Measurements from ENCODE around the gene MSI2. TPM values are rescaled to one million over a fixed set of nuclear protein-coding genes. Genes with fewer than 3 reads are reported as not detected.
"Not testable (repeated sequence)": the region's sequence is repeated elsewhere in the genome, so short reads cannot be mapped to it uniquely, and the experiment has no call there.

MSI2 gene
- polyA plus RNA-seq (2012; ENCODE audit: missing spikeins) = 36.0 TPM

DNA sequence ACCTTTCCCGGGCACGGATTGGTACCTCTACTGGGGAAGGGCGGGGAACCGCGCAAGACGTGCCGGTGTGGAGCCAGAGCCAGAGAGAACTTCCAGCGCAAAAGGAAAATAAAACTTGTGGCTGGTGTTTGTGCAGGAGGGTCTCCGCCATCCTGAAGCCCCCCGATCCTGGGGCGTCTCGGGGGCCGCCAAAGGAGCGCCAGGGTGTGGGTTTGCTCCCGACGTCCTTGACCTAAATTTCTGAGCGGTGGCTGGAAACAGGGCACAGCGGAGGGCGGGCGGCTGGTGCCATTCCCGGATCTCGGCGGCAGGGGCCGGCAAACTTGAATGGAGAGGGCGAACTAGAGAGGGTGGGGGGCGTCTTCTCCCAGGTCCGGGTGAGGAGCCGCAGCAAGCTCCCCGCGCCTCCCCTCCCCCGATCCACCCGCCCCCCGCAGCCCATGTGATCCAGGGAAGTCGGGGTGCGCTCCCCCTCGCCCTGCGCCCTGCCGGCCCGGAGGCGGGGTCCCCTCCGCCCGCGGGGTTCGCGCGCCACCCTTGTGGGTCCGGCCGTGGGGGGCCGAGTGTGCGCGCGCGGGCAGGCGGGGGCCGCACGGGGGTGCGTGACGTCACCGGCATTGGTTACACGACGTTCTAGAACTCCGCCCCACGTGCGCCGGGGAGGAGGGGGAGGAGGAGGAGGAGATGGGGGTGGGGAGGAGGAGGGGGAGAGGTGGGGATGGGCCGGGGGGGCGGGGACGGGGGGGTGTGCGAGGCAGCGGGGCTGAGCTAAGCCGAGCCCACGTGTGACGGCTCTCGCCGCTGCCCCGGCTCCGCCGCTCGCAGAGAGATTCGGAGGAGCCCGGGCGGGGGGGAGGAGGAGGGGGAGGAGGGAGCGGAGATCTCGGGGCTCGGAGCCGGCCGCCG is at the start of gene MSI2:
TSS of gene MSI2 (plus strand) at position 748 of the 906 bp plus-strand sequence. CDS start 220 bp downstream, outside the sequence.
- peak; percentile 61 for DNase-seq (ENCODE audit: insufficient read length)
- TF ChIP-seq TAF1 (IDR thresholded peaks at IDR 0.05; ENCODE audit: borderline replicate concordance, low read depth, low read length) (no peak), POLR2A (IDR thresholded peaks at IDR 0.05; ENCODE audit: low read depth, low read length) (no peak), POLR2AphosphoS5 (IDR thresholded peaks at IDR 0.05; ENCODE audit: low read depth, low read length) (no peak)
- peak; percentile 82 for FAIRE-seq

DNA sequence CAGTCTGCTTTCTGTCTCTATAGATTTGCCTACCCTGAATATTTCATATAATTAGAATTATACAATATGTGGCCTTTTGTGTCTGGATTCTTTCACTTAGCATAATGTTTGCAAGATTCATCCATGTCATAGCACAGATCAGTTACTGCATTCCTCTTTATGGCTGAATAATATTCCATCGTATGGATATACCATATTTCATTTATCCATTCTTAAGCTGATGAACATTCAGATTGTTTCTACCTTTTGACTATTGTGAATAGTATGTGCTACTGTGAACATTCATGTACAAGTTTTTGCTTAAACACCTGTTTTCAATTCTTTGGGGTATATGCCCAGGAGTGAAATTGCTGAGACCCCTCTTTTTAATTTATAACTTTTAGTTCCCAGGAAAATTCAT is 49.4 kb upstream of the MSI2 start:
- DNase-seq (ENCODE audit: insufficient read length) = no peak
- no peak for FAIRE-seq
- TF ChIP-seq POLR2A (IDR thresholded peaks at IDR 0.05; ENCODE audit: low read depth, low read length) (no peak), POLR2AphosphoS5 (IDR thresholded peaks at IDR 0.05; ENCODE audit: low read depth, low read length) (no peak), TAF1 (IDR thresholded peaks at IDR 0.05; ENCODE audit: borderline replicate concordance, low read depth, low read length) (no peak)

DNA sequence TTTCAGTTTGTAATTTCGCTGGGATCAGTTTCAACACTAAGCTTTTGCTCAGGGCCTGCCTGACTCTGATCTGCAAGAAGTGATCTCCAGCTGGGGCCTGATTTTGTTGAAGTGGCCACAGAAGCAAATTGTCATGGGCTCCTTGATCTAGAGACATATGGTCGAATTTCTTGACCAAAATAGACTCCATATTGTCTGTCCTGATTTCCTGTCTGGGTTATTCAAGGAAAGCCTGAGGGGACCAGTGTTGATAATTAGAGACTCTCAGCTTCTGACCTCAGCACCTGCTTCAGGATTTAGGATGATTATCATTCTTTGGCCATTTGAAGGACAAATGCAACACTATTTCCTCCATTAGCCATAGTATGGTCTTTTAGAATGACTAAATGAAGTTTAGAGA is 48.9 kb upstream of the MSI2 start:
- no peak for FAIRE-seq
- DNase-seq (ENCODE audit: insufficient read length) = no peak

DNA sequence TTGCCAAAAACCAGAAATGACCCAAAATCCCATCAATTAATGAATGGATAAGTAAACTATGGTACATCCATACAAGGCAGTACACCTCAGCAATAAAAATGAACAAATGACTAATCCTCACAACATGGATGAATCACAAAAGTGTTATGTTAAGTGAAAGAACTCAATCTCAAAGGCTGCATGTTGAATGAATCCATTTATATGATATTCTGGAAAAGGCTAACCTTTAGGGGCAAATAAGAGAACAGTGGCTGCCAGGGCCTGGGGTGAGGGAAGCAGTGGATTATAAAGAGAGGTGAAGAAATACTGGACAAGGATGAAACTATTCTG is 46.1 kb upstream of the MSI2 start:
- TF ChIP-seq POLR2AphosphoS5 (IDR thresholded peaks at IDR 0.05; ENCODE audit: low read depth, low read length) (no peak), TAF1 (IDR thresholded peaks at IDR 0.05; ENCODE audit: borderline replicate concordance, low read depth, low read length) (no peak), POLR2A (IDR thresholded peaks at IDR 0.05; ENCODE audit: low read depth, low read length) (no peak)
- FAIRE-seq = no peak
- no peak for DNase-seq (ENCODE audit: insufficient read length)

More for the DNA sequence above, 48.9 kb upstream of the MSI2 start:
- TF ChIP-seq TAF1 (IDR thresholded peaks at IDR 0.05; ENCODE audit: borderline replicate concordance, low read depth, low read length) (no peak), POLR2A (IDR thresholded peaks at IDR 0.05; ENCODE audit: low read depth, low read length) (no peak), POLR2AphosphoS5 (IDR thresholded peaks at IDR 0.05; ENCODE audit: low read depth, low read length) (no peak)

DNA sequence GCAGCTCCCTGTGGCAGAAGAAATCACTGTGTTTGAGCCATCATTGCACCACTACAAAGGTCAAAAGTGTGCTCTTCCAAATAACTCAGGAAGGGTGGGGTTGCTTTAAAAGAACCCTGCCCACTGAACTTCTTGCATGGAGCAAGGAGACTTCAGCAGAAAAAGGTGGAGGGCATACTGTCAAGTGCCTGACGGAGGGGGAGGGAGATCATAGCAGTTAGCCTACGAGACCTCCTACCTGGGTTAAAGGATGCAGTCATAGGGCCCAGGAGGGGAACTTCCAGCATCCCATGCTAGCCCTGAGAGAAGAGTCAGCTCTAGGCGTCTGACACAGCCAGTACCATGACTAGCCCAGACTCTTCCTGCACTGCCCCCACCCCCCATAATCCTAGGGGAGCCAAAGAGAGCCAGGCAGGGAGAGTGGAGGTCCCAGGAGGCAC is 45.3 kb upstream of the MSI2 start:
- FAIRE-seq = no peak
- DNase-seq (ENCODE audit: insufficient read length) = no peak
- no peak for TF ChIP-seq TAF1 (IDR thresholded peaks at IDR 0.05; ENCODE audit: borderline replicate concordance, low read depth, low read length)
- no peak for TF ChIP-seq POLR2AphosphoS5 (IDR thresholded peaks at IDR 0.05; ENCODE audit: low read depth, low read length)
- no peak for TF ChIP-seq POLR2A (IDR thresholded peaks at IDR 0.05; ENCODE audit: low read depth, low read length)

DNA sequence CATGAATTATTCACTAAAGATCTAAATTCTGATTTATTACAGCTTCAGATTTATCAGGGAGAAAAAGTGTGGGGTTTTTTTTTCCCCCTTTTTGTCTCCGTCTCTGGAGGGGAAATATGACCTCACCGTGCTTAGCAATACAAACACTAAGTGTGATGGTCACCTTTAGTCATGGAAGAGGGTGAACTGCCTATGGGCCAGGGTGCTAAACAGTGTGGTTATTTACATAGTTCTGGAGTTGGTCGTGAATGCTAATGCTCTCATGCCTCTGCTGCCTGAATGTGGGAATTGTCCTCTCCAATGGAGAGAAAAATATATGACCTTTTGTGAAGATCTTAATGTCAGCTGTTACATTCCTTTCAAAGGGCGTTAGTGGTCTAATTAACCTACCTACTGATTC is 44.8 kb upstream of the MSI2 start:
- no peak for FAIRE-seq
- no peak for TF ChIP-seq POLR2A (IDR thresholded peaks at IDR 0.05; ENCODE audit: low read depth, low read length)
- TF ChIP-seq POLR2AphosphoS5 (IDR thresholded peaks at IDR 0.05; ENCODE audit: low read depth, low read length) = no peak
- TF ChIP-seq TAF1 (IDR thresholded peaks at IDR 0.05; ENCODE audit: borderline replicate concordance, low read depth, low read length) = no peak
- no peak for DNase-seq (ENCODE audit: insufficient read length)

DNA sequence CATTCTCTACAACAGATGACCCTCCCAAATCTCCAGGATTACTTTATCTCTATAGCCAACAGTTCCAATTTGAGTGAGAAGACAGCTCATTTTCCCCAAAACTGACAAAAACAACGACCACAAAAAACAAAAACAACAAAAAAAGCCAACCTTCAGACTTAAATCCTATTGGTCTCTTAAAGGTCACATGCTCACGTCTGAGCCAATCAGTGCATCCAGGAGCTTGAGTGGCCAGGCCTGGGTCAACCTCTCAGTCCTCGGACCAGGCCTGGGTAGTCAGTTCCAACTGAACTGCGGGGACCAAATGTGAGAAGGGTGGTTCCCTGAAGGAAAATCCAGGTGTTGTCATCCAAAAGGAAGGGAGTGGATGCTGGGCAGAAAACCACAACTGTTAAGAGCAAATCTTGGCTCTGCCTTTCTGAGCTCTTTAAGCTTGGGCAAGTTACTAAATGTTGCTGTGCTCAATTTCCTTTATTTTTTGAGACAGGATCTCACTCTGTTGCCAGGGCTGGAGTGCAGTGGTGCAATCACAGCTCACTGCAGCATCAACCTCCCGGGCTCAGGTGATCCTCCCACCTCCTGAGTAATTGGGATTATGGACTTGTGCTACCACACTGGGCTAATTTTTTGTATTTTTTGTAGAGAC is 43.0 kb upstream of the MSI2 start:
- FAIRE-seq (no peak), DNase-seq (ENCODE audit: insufficient read length) (no peak)
- TF ChIP-seq TAF1 (IDR thresholded peaks at IDR 0.05; ENCODE audit: borderline replicate concordance, low read depth, low read length) (no peak), POLR2AphosphoS5 (IDR thresholded peaks at IDR 0.05; ENCODE audit: low read depth, low read length) (no peak), POLR2A (IDR thresholded peaks at IDR 0.05; ENCODE audit: low read depth, low read length) (no peak)

DNA sequence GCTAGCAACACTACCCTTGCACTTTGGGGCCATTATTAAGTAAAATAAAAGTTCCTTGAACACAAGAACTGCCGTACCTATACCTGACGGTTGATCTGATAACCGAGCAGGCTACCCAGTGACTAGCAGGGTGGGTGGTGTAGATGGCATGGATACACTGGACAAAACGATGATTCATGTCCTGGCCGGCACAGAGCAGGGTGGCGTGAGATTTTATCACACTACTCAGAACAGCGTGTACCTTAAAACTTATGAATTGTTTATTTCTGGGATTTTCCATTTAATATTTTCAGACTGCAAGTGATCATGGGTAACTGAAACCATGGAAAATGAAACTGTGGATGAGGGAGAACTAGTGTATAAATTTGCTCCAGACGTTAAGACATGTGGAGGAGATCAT is 41.0 kb upstream of the MSI2 start:
- DNase-seq (ENCODE audit: insufficient read length) (no peak), FAIRE-seq (no peak)
- no peak for TF ChIP-seq POLR2AphosphoS5 (IDR thresholded peaks at IDR 0.05; ENCODE audit: low read depth, low read length)
- TF ChIP-seq POLR2A (IDR thresholded peaks at IDR 0.05; ENCODE audit: low read depth, low read length) = no peak
- TF ChIP-seq TAF1 (IDR thresholded peaks at IDR 0.05; ENCODE audit: borderline replicate concordance, low read depth, low read length) = no peak

DNA sequence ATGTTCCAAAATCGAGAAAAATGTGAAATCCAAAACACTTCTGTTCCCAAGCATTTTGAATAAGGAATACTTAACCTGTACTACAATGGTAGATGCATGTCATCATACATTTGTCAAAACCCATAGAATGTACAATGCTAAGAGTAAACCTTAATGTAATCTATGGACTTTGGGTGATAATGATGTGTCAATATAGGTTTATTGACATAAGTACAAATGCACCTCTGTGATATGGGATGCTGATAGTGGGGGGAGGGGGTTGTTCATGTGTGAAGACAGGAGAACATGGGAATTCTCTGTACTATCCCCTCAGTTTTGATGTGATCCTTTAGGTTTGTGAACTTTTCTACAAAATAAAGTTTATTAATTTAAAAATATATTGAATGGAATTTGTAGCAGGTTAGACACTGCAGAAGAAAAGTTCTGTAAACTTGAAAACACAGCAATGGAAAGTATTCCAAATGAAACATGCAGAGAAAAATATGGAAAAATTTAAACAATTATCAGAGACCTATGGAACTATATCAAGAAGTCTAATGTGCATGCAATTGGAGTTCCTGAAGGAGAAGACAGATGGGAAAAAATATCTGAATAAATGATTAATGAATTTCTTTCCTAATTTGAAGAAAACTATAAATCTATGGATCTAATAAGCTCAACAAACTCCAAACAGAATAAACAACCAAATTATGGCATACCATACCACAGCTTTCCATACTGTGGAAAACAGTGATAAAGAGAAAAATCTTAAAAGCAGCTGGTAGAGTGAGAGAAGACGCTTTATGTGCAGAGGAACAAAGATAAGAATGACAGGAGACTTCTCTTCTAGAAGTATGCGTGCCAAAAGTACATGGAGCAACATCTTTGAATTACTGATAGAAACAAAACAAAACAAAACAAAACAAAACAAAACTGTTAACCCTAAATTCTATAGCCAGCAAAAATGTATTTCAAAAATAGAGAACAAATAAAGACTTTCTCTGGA is 34.7 kb upstream of the MSI2 start:
- FAIRE-seq = no peak
- no peak for DNase-seq (ENCODE audit: insufficient read length)
- TF ChIP-seq TAF1 (IDR thresholded peaks at IDR 0.05; ENCODE audit: borderline replicate concordance, low read depth, low read length) = no peak
- no peak for TF ChIP-seq POLR2A (IDR thresholded peaks at IDR 0.05; ENCODE audit: low read depth, low read length)
- TF ChIP-seq POLR2AphosphoS5 (IDR thresholded peaks at IDR 0.05; ENCODE audit: low read depth, low read length) = no peak

DNA sequence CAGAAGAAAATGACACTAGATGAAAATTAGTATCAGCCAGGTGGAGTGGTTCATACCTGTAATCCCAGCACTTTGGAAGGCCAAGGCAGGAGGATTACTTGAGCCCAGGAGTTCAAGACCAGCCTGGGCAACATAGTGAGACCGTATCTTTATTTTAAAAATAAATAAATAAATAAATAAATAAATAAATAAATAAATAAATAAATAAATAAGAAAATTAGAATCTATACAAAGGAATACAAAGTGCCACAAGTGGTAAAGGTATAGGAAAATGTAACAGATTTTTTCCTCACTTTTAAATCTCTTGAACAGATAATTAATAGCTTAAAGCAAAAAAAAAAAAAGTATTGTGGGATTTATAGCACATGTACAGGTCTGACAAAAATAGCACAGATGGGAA is 33.9 kb upstream of the MSI2 start:
- not testable (repeated sequence) for DNase-seq (ENCODE audit: insufficient read length); FAIRE-seq

DNA sequence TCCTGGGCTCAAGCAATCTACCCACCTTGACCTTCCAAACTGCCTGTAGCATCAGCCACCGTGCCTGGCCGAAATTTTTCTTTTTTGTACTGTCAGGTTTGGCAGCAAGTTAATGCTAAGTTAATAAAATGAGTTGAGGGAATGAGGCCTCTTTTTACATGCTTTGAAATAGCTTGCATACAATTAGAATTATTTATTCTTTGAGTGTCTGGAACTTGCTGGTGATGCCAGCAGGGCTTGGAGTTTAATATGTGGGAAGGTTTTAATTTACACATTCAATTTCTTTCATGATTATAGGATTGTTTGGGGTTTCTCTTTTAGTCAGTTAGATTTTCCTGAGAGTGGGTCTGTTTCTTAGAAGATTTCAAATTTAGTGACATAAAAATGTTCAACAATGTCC is 31.2 kb upstream of the MSI2 start:
- FAIRE-seq = no peak
- TF ChIP-seq POLR2A (IDR thresholded peaks at IDR 0.05; ENCODE audit: low read depth, low read length) (no peak), TAF1 (IDR thresholded peaks at IDR 0.05; ENCODE audit: borderline replicate concordance, low read depth, low read length) (no peak), POLR2AphosphoS5 (IDR thresholded peaks at IDR 0.05; ENCODE audit: low read depth, low read length) (no peak)
- no peak for DNase-seq (ENCODE audit: insufficient read length)
